NB4 (cell line): ENCODE measurements around the gene ATP11A.
"Not testable (repeated sequence)": the region's sequence is repeated elsewhere in the genome, so short reads cannot be mapped to it uniquely, and the experiment has no call there.

Experiments used
- DNase-seq: peaks from one replicate; pipeline ENCODE4 v3.0.0; 2010; ENCODE audit warnings: low read depth
- H3K4me3 ChIP-seq: one replicate; pipeline ENCODE4 v1.5.1; 2011; ENCODE audit warnings: mild to moderate bottlenecking, low read depth, low read length, moderate library complexity
- CTCF ChIP-seq: IDR thresholded peaks from one replicate; pipeline ENCODE4 v1.5.1; 2012; ENCODE audit warnings: low read depth, low read length
- MAX ChIP-seq: IDR thresholded peaks from 2 replicates; pipeline ENCODE4 v1.6.1; 2011; ENCODE audit warnings: low read depth, low read length
- MYC ChIP-seq: IDR thresholded peaks from 2 replicates; pipeline ENCODE4 v1.6.1; 2011; ENCODE audit warnings: low read depth, low read length
- POLR2A ChIP-seq: IDR thresholded peaks from 2 replicates; pipeline ENCODE4 v1.6.1; 2011; ENCODE audit warnings: mild to moderate bottlenecking; ENCODE audit not compliant: insufficient read length; ENCODE audit errors: extremely low read depth

ATP11A gene

GRCh38 chr13:112880221-112880641, 190.4 kb downstream of the ATP11A start:
- TF ChIP-seq CTCF (no peak), MAX (no peak), POLR2A (no peak), MYC (no peak)
- no peak overlapping the region for H3K4me3 ChIP-seq
- DNase-seq, result no peak

GRCh38 chr13:112880976-112881540, 191.2 kb downstream of the ATP11A start:
- no peak for DNase-seq
- H3K4me3 ChIP-seq, result no peak overlapping the region
- TF ChIP-seq POLR2A, result no peak
- no peak for TF ChIP-seq MYC
- no peak for TF ChIP-seq MAX
- no peak for TF ChIP-seq CTCF

- DNase-seq, result no peak
- no peak overlapping the region for H3K4me3 ChIP-seq
- TF ChIP-seq MYC (no peak), CTCF (no peak), MAX (no peak), POLR2A (no peak)
These were observed 192.1 kb downstream of the ATP11A start for GRCh38 chr13:112881656-112882554.

DNA sequence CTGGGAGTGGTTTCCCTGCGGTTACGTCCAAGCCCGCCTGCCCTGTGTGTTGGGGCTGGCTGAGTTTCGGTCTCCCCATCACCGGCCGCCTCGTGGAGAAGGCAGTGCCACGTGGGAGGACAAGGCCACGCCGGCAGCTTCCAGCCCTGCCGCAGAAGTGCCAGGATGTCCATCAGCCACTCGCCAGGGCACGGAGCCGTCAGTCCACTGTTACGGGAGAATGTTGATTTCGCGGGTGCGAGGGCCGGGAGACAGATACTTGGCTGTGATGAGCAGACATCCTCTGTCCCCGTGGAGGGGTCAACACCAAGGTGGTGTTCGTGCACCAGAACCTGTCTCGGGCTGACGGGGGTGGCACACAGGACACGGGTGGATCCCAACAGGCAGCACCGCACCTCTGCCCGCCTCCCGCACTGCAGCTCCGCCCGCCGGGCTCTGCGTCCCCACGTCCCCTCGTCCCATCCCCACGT, 192.8 kb downstream of the ATP11A start:
- TF ChIP-seq MAX (no peak), POLR2A (no peak), CTCF (no peak), MYC (no peak)
- no peak for DNase-seq
- no peak overlapping the region for H3K4me3 ChIP-seq

- no peak for TF ChIP-seq MYC
- TF ChIP-seq POLR2A, result no peak
- TF ChIP-seq MAX, result no peak
- TF ChIP-seq CTCF, result no peak
- DNase-seq, result no peak
- no peak overlapping the region for H3K4me3 ChIP-seq
These were observed 193.6 kb downstream of the ATP11A start for GRCh38 chr13:112883241-112883945.

DNA sequence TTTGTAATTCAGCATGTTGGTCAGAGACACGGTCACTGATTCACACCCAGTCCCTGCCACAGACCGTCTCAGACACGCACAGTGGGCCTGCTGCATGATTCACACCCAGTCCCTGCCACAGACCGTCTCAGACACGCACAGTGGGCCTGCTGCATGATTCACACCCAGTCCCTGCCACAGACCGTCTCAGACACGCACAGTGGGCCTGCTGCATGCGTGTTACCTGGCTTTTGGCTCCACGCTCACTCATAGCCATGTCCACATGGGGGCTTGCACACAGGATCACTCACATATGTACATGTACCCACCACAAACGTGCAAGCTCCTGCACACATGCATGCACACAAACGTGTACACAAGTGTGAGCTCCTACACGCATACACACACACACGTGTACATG, 194.9 kb downstream of the ATP11A start:
- not testable (repeated sequence) for H3K4me3 ChIP-seq, DNase-seq
